Embryonic facial prominence (tissue), 1 donor: ENCODE results near the gene SET.
A peak's percentile ranks its signal among the peaks of the same experiment; 100 is the strongest.

Experiments
- DNase-seq: peaks from one replicate; pipeline ENCODE4 v3.0.0-alpha.2; 2016; ENCODE audit errors: extremely low spot score

Gene SET

GRCh38 chr9:128729766-128730517 lies 40.9 kb downstream of the SET start:
- no peak for DNase-seq

- DNase-seq: no peak
These were observed 42.1 kb downstream of the SET start for GRCh38 chr9:128731093-128731492.

- DNase-seq: no peak
These were observed 42.7 kb downstream of the SET start for GRCh38 chr9:128731691-128732090.

GRCh38 chr9:128732576-128732975 lies 43.6 kb downstream of the SET start:
- DNase-seq: no peak

- peak; percentile 32 for DNase-seq
These were observed 44.2 kb downstream of the SET start for GRCh38 chr9:128733256-128733655.

GRCh38 chr9:128735373-128735772 lies 46.4 kb downstream of the SET start:
- no peak for DNase-seq

GRCh38 chr9:128742401-128742800 lies 53.4 kb downstream of the SET start:
- DNase-seq: no peak

GRCh38 chr9:128743421-128743820 lies 54.4 kb downstream of the SET start:
- no peak for DNase-seq
